IPS-15b (cell line): Measurements from ENCODE around the gene PTPRM.

Source experiments
- H3K27me3 ChIP-seq: one replicate; pipeline ENCODE4 v1.6.1; 2013; ENCODE audit warnings: low read length; ENCODE audit not compliant: control insufficient read depth, insufficient read depth
- H3K36me3 ChIP-seq: one replicate; pipeline ENCODE4 v1.6.1; 2013; ENCODE audit warnings: low read length; ENCODE audit not compliant: control insufficient read depth, insufficient read depth
- H3K4me1 ChIP-seq: one replicate; pipeline ENCODE4 v1.6.1; 2013; ENCODE audit warnings: mild to moderate bottlenecking, low read length; ENCODE audit not compliant: control insufficient read depth, insufficient read depth
- H3K4me3 ChIP-seq: one replicate; pipeline ENCODE4 v1.5.1; 2013; ENCODE audit warnings: low read depth, low read length
- H3K9ac ChIP-seq: one replicate; pipeline ENCODE4 v1.6.1; 2013; ENCODE audit warnings: low read depth, mild to moderate bottlenecking, low read length
- H3K9me3 ChIP-seq: one replicate; pipeline ENCODE4 v1.6.1; 2013; ENCODE audit warnings: mild to moderate bottlenecking, low read length; ENCODE audit not compliant: control insufficient read depth, insufficient read depth

Gene PTPRM

GRCh38 chr18:7637269-7637668 lies 70.2 kb downstream of the PTPRM start:
- no peaks in the 10 kb centered on the region for H3K36me3 ChIP-seq
- H3K4me1 ChIP-seq = no peaks in the 10 kb centered on the region
- no peaks in the 10 kb centered on the region for H3K27me3 ChIP-seq
- H3K9ac ChIP-seq = no peak overlapping the region
- H3K9me3 ChIP-seq = no peaks in the 10 kb centered on the region
- no peak overlapping the region for H3K4me3 ChIP-seq

- Histone ChIP-seq H3K4me1 (no peaks in the 10 kb centered on the region), H3K36me3 (no peaks in the 10 kb centered on the region), H3K27me3 (no peaks in the 10 kb centered on the region), H3K9me3 (no peaks in the 10 kb centered on the region), H3K9ac (no peak overlapping the region), H3K4me3 (no peak overlapping the region)
Measured at GRCh38 chr18:7638321-7638720, 71.2 kb downstream of the PTPRM start.

GRCh38 chr18:7641813-7642212 lies 74.7 kb downstream of the PTPRM start:
- Histone ChIP-seq H3K4me3 (no peak overlapping the region), H3K27me3 (no peaks in the 10 kb centered on the region), H3K9me3 (no peaks in the 10 kb centered on the region), H3K9ac (no peak overlapping the region), H3K4me1 (no peaks in the 10 kb centered on the region), H3K36me3 (no peaks in the 10 kb centered on the region)

- Histone ChIP-seq H3K4me1 (no peaks in the 10 kb centered on the region), H3K4me3 (no peak overlapping the region), H3K9ac (no peak overlapping the region), H3K36me3 (no peaks in the 10 kb centered on the region), H3K9me3 (no peaks in the 10 kb centered on the region), H3K27me3 (no peaks in the 10 kb centered on the region)
Measured at GRCh38 chr18:7642331-7642890, 75.3 kb downstream of the PTPRM start.

- H3K9ac ChIP-seq = no peak overlapping the region
- no peaks in the 10 kb centered on the region for H3K4me1 ChIP-seq
- no peaks in the 10 kb centered on the region for H3K9me3 ChIP-seq
- no peak overlapping the region for H3K4me3 ChIP-seq
- no peaks in the 10 kb centered on the region for H3K36me3 ChIP-seq
- no peaks in the 10 kb centered on the region for H3K27me3 ChIP-seq
Measured at GRCh38 chr18:7645756-7646155, 78.6 kb downstream of the PTPRM start.

- no peaks in the 10 kb centered on the region for H3K27me3 ChIP-seq
- no peaks in the 10 kb centered on the region for H3K4me1 ChIP-seq
- no peaks in the 10 kb centered on the region for H3K9me3 ChIP-seq
- H3K4me3 ChIP-seq = no peak overlapping the region
- no peaks in the 10 kb centered on the region for H3K36me3 ChIP-seq
- no peak overlapping the region for H3K9ac ChIP-seq
Measured at GRCh38 chr18:7646174-7646886, 79.2 kb downstream of the PTPRM start.

- no peaks in the 10 kb centered on the region for H3K36me3 ChIP-seq
- no peak overlapping the region for H3K4me3 ChIP-seq
- no peaks in the 10 kb centered on the region for H3K27me3 ChIP-seq
- no peaks in the 10 kb centered on the region for H3K9me3 ChIP-seq
- H3K9ac ChIP-seq = no peak overlapping the region
- no peaks in the 10 kb centered on the region for H3K4me1 ChIP-seq
Measured at GRCh38 chr18:7647500-7647899, 80.4 kb downstream of the PTPRM start.

GRCh38 chr18:7657050-7657449 lies 89.9 kb downstream of the PTPRM start:
- H3K4me1 ChIP-seq = no peaks in the 10 kb centered on the region
- no peaks in the 10 kb centered on the region for H3K9me3 ChIP-seq

GRCh38 chr18:7657937-7658336 lies 90.8 kb downstream of the PTPRM start:
- Histone ChIP-seq H3K4me1 (no peaks in the 10 kb centered on the region), H3K4me3 (no peak overlapping the region), H3K9ac (no peak overlapping the region), H3K36me3 (no peaks in the 10 kb centered on the region), H3K9me3 (no peaks in the 10 kb centered on the region), H3K27me3 (no peaks in the 10 kb centered on the region)

More at GRCh38 chr18:7657050-7657449, 89.9 kb downstream of the PTPRM start:
- H3K27me3 ChIP-seq = no peaks in the 10 kb centered on the region
- H3K9ac ChIP-seq = no peak overlapping the region
- H3K36me3 ChIP-seq = no peaks in the 10 kb centered on the region
- H3K4me3 ChIP-seq = no peak overlapping the region

GRCh38 chr18:7658701-7659100 lies 91.6 kb downstream of the PTPRM start:
- Histone ChIP-seq H3K4me1 (no peaks in the 10 kb centered on the region), H3K9ac (no peak overlapping the region), H3K4me3 (no peak overlapping the region), H3K36me3 (no peaks in the 10 kb centered on the region), H3K9me3 (no peaks in the 10 kb centered on the region), H3K27me3 (no peaks in the 10 kb centered on the region)

GRCh38 chr18:7661207-7661606 lies 94.1 kb downstream of the PTPRM start:
- Histone ChIP-seq H3K36me3 (no peaks in the 10 kb centered on the region), H3K9ac (no peak overlapping the region), H3K9me3 (no peaks in the 10 kb centered on the region), H3K4me1 (peaks cover 2% of the 10 kb centered on the region), H3K4me3 (no peak overlapping the region), H3K27me3 (no peaks in the 10 kb centered on the region)

GRCh38 chr18:7662866-7663265 lies 95.8 kb downstream of the PTPRM start:
- H3K4me3 ChIP-seq = no peak overlapping the region
- H3K36me3 ChIP-seq = no peaks in the 10 kb centered on the region

More at GRCh38 chr18:7662866-7663265, 95.8 kb downstream of the PTPRM start:
- Histone ChIP-seq H3K9me3 (no peaks in the 10 kb centered on the region), H3K27me3 (no peaks in the 10 kb centered on the region), H3K9ac (no peak overlapping the region), H3K4me1 (peaks cover 3% of the 10 kb centered on the region)
